Pons (tissue), 1 donor: ENCODE measurements around the gene CIART.
A peak's percentile ranks its signal among the peaks of the same experiment; 100 is the strongest.
"Not testable (repeated sequence)": the region's sequence is repeated elsewhere in the genome, so short reads cannot be mapped to it uniquely, and the experiment has no call there.

Source experiments
- DNase-seq: peaks from one replicate; pipeline ENCODE4 v3.0.0-alpha.2; 2016; ENCODE audit warnings: low spot score

The CIART gene

GRCh38 chr1:150261367-150261766, 21.0 kb upstream of the CIART start:
- DNase-seq = no peak

DNA sequence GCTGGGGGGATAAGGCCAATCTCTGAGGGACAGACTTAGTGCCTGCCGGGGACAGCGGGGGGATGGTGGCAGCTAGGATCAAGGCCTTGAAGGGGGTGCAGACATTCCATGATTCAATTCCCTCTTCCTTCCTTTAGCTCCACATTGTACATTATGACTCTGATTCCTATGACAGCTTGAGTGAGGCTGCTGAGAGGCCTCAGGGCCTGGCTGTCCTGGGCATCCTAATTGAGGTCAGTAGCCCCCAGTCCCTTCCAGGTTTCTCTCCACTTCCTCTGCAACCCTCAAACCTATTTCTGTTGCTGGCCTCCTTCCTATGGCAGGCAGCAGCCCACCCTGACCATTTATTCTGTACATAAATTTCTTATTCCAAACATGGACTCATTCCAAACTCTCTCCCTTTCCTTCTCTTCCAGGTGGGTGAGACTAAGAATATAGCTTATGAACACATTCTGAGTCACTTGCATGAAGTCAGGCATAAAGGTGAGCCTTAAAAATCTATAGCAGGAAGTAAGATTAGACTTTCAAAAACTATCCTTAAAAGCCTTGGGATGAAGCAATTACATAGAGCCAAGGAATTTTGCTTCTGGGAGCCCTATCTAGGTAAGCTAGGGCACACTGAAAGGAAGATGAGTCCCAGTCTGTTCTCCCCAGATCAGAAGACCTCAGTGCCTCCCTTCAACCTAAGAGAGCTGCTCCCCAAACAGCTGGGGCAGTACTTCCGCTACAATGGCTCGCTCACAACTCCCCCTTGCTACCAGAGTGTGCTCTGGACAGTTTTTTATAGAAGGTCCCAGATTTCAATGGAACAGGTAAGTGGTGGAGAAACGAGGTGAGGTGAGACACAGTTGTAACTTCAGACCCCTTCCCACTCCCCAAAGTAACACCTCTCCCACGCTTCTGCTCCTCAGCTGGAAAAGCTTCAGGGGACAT, 19.7 kb upstream of the CIART start:
- DNase-seq = no peak

- no peak for DNase-seq
Observed at GRCh38 chr1:150263549-150263948, 18.8 kb upstream of the CIART start.

- no peak for DNase-seq
Observed at GRCh38 chr1:150267896-150268295, 14.5 kb upstream of the CIART start.

DNA sequence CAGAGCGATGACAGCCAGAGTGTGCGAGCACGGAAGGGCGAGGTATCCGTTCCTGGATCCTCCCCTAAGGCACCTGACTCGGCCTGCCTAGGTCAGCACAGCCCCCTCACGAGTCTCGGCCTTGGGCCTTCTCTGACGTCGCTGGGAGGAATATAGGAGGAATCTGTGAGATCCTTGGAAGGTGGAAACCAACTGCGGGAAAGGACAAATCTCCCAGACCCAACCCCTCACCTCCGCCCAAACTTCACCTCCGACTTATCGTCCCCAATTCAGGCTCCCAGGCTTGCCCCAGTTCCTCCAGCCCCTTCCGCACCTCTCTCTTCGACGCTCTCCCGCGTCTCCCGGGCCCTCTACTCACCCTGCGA, 14.0 kb upstream of the CIART start:
- DNase-seq = peak; percentile 37

DNA sequence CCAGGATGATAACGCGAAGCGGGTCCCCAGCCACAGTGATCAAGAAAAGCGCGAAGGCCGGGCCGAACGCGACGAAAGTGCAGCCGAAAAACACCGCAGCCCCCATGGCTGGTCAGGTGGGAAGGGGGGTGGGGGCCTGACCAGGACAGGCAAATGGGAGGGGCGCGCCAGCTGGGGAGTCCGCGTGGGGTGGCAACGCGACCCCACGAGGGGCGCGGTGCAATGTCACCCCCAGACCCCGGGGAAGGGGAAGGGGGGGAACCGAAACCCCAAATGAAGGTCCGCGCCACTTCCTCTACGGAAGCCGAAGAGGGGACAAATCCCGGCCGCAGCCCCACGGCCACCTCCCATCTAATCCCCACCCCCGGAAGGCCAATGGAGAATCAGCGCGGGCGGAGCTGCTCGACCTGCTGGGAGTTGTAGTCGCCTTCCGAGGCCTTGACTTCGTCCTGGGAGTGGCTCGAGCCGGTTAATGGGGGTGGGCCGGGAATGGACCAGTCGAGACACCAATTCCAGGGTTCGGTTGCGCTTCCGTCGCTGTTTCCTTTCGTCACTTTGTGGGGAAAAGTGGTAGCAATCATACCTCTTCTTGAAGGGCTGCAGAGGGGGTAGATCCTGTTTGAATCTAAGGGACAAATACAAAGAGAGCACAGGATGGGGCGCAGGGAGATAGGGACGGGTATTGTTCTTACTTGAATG, 13.5 kb upstream of the CIART start, which contains the start of gene APH1A:
TSS of gene APH1A (minus strand) at position 312 of the 699 bp plus-strand sequence. CDS start at position 106, 206 bp downstream.
- DNase-seq = peak; percentile 98

DNA sequence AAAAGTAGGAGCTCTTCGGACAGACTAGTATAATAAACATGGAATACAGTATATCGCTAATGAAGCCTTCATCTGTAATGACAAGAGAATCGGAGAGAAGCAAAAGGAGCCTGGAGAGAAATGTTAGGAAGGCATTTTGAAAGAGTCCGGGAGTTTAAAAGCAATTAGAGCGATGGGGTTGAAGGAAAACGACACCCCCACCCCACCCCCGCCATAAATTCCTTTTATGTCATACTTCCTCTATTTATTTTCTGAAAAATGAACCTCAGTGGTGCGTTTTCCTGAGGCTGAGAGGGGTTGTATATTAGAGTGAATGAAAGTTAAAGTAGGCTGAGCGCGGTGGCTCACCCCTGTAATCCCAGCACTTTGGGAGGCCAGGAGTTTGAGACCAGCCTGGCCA, 12.9 kb upstream of the CIART start:
- no peak for DNase-seq

- no peak for DNase-seq
Observed at GRCh38 chr1:150271291-150271959, 10.9 kb upstream of the CIART start.

GRCh38 chr1:150273311-150273710, 9.0 kb upstream of the CIART start:
- peak; percentile 49 for DNase-seq

DNA sequence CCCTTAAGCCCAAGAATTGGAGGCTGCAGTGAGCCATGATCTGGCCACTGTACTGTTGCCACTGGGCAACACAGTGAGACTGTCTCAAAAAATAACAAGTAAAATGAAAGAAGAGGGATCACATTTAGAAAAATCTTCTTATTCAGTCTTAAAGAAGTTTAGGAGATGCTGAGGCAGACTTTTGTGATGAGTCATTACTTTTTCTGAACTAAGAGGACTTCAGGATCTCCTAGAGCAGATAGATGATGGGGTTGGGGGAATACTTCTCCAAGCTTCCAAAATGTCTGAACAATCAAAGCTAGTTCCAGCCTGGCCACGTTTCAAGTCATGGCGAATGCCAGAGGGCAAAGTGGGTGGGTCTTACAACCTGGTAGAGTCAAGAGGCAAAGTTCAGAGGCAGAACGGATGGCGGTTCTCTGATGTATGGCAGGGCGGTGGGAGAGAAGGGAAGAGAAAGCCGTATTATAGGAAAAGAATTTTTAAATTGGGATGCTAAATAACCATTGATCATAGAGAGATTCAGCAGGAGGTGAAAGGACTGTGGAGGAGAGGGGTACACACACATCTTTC, 2.1 kb upstream of the CIART start:
- DNase-seq = no peak

GRCh38 chr1:150281221-150281757, 1.1 kb upstream of the CIART start:
- peak; percentile 89 for DNase-seq

DNA sequence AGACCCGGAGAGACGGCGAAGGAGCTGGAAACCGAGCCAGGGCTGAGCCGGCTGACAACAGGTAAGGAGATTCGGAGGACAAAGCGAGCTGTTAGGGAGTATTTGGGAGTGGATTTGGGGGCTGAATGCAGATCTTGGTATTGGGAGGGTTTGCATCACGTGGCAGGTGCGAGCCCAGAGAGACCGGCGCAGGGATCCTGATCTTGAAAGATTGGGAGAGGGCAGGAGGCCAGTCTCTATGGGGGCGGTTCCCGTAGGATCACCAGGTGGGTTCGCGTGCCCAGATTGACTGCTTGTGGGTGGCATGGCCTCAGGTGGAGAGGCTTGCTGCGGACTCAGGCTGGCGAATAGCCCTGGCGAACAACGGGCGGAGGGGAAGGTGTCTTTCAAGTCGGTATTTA, 204 bp downstream of the CIART start:
- no peak for DNase-seq

DNA sequence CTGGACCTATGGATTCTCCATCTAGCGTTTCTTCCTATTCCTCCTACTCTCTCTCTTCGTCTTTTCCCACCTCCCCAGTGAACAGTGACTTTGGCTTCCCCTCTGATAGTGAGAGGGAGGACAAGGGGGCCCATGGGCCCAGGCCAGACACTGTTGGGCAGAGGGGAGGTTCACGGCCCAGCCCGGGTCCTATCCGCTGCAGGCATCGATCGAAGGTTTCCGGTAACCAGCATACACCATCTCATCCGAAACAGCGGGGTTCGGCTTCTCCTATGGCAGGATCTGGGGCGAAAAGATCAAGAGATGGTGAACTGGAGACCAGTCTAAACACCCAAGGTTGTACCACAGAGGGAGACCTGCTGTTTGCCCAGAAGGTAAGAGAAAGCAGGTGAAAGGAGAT, 906 bp downstream of the CIART start:
- no peak for DNase-seq

DNA sequence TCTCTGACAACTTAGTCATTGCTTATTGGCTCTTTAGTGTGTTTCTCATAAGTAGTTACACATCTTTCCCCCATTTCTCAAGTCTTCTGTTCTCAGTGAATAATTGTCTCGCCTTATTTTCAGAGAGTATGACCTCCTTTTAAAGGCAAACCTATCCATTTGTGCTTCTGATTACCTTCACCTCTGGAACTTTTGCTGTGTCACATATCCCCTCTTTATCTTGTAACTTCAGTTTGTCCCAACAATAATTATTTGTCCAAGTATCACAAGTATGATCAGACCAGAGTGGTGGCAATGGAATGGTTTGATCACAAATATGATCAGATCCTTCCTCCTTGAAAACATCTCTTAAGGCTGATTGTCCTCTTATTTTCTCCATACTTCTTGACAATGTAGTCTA, 6.0 kb downstream of the CIART start:
- DNase-seq = no peak

DNA sequence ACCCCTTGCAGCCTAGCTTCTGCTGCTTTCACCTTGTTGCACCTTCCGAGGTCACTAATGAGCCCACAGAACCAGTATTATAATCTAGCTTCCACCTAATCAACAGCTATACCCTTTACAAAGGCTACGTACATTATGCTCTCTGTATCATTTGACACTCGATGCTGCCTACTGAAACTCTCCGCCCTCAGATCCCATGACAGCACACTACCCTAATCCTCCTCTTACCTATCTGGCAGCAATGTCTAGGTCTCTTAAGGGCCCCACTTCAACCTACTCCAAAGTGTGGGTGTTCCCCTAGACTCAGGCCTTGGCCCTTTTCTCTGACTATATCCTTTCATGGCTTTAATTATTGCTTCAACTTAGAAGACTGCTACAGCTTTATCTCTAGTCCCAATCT, 6.5 kb downstream of the CIART start:
- DNase-seq = no peak

DNA sequence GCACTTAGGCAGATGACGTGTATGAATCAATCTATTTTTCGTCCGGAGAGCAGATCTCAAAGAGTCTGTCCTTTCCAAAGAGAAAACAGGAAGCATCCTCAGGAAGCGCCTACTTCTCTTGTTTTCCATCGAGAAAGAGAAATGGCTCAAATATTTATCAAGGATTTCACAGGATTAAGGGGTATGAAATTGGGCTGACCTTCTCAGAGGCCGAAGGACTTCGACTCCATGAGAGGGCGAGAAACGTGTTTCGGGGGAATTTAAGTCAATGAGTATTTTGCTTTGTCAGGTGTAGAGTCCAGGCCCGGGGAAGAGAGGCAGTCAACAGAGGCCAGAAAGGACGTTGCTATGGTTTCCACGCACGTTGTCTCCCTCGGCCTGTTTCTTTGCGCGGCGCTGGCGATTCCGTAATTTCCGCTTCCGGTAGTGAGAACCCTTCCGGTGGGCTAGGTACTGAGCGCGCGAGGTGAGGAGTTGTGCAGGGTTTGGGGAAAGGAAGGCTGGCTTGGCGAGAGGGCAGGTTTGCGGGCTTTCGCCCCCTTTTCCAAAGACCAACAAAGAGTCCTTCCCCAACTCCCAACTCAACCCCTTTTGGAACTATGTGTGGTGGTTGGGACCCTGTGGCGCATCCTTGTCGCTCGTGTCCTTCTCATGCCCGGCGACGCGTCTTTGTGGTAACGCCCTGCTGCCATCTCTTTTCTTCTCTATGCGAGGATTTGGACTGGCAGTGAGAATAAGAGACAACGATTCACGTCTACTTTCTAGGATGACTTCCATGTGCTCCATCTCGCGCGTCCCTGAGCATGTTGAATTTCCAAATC, 11.3 kb downstream of the CIART start, which contains the start of gene MRPS21:
TSS of gene MRPS21 (plus strand) at position 429 of the 821 bp plus-strand sequence. CDS start 506 bp downstream, outside the sequence.
- DNase-seq = peak; percentile 93

DNA sequence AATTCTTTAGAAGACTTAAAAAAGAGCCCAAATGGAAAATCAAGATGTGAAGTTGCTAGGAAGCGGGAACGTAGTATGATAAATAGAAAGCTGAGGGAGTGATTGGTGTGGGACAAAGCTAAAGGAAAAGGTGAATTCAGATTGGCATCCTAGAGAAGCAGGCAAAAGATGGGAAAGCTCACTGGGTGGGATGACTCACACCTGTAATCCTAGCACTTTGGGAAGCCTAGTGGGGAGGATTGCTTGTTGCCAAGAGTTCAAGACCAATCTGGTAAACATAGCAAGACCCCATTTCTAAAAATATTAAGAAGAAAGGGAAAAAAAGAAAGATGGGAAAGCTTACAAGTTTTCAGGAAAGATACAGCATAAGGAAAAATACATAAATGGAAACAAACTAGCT, 13.1 kb downstream of the CIART start:
- DNase-seq = no peak

DNA sequence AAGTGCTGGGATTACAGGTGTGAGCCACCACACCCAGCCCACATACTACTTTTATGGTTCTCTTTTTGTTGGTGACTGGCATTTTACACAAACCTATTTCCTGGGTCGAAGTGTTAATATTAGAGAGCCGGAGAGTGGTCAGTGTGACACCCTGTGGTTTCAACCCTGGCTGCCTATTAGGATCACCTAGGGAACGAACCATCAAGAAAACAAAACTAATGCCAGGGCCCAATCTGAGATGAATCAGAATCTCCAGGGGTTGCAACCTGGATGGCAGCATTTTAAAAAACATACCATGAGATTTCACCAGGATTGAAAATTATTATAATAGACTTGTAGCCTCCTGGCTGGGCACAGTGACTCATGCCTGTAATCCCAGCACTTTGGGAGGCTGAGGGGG, 17.4 kb downstream of the CIART start:
- DNase-seq = no peak

GRCh38 chr1:150302338-150302737, 20.0 kb downstream of the CIART start:
- peak; percentile 46 for DNase-seq

- no peak for DNase-seq
Observed at GRCh38 chr1:150302902-150303301, 20.5 kb downstream of the CIART start.

DNA sequence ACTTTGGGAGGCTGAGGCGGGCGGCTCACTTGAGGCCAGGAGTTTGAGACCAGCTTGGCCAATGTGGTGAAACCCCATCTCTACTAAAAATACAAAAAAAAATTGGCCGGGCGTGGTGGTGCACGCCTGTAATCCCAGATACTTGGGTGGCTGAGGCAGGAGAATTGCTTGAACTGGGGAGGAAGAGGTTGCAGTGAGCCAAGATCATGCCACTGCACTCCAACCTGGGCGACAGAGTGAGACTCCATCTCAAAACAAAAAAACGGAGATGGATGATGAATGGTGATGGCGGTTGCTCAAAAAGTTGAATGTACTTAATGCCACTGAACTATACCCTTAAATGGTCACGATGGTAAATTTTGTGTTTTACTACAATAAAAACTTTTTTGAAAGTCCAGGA, 26.2 kb downstream of the CIART start:
- DNase-seq = not testable (repeated sequence)
